Activated CD4-positive, alpha-beta T cell treated with anti-CD3 and anti-CD28 coated beads, Interleukin-10, Interleukin-2, amounts not matched to agents 100 ng/mL and 50 ng/mL, durations not matched to agents 16 hours and 8 hours (primary cell): ENCODE data around the gene PTGES.
"Not testable (repeated sequence)": the region's sequence is repeated elsewhere in the genome, so short reads cannot be mapped to it uniquely, and the experiment has no call there.

Experiments
- DNase-seq: peaks from one replicate; pipeline ENCODE4 v3.0.0-alpha.2; 2020

Gene PTGES

GRCh38 chr9:129769669-129770068, 16.8 kb upstream of the PTGES start:
- no peak for DNase-seq

GRCh38 chr9:129768486-129768885, 15.6 kb upstream of the PTGES start:
- no peak for DNase-seq

- DNase-seq: no peak
Measured at GRCh38 chr9:129765764-129766317, 13.0 kb upstream of the PTGES start.

GRCh38 chr9:129762985-129763926, 10.4 kb upstream of the PTGES start:
- no peak for DNase-seq

GRCh38 chr9:129762370-129762984, 9.6 kb upstream of the PTGES start:
- DNase-seq: not testable (repeated sequence)

GRCh38 chr9:129761901-129762369, 9.1 kb upstream of the PTGES start:
- DNase-seq: no peak

GRCh38 chr9:129761293-129761900, 8.6 kb upstream of the PTGES start:
- DNase-seq: no peak

GRCh38 chr9:129760784-129761183, 7.9 kb upstream of the PTGES start:
- DNase-seq: not testable (repeated sequence)

GRCh38 chr9:129759804-129760502, 7.1 kb upstream of the PTGES start:
- DNase-seq: no peak

GRCh38 chr9:129759319-129759718, 6.5 kb upstream of the PTGES start:
- DNase-seq: no peak

GRCh38 chr9:129757045-129757444, 4.2 kb upstream of the PTGES start:
- DNase-seq: no peak

- no peak for DNase-seq
Measured at GRCh38 chr9:129756191-129756590, 3.3 kb upstream of the PTGES start.

GRCh38 chr9:129755151-129755550, 2.3 kb upstream of the PTGES start:
- no peak for DNase-seq

GRCh38 chr9:129751841-129752801, 721 bp downstream of the PTGES start:
- DNase-seq: no peak

- no peak for DNase-seq
Measured at GRCh38 chr9:129750013-129750638, 2.7 kb downstream of the PTGES start.

GRCh38 chr9:129749575-129749974, 3.3 kb downstream of the PTGES start:
- no peak for DNase-seq

GRCh38 chr9:129749052-129749451, 3.8 kb downstream of the PTGES start:
- DNase-seq: not testable (repeated sequence)

GRCh38 chr9:129748249-129748648, 4.6 kb downstream of the PTGES start:
- no peak for DNase-seq

GRCh38 chr9:129746092-129746777, 6.6 kb downstream of the PTGES start:
- DNase-seq: no peak

GRCh38 chr9:129745200-129745599, 7.6 kb downstream of the PTGES start:
- DNase-seq: no peak
